A549 (cell line): ENCODE data around the gene PPP1R3C. TPM values are rescaled to one million over a fixed set of nuclear protein-coding genes. Genes with fewer than 3 reads are reported as not detected.

ENCODE experiments used
- ATAC-seq, 2 experiments: fragments of 200-7000 bp in 1 of 2; fragments of >200 bp in 1 of 2; cut with Nextera tagmentation in 1 of 2; cut with Tn5 transposase in 1 of 2; 3 replicates each; pipeline versions ENCODE4 v1.8.0 to v1.9.1; 2018 to 2020; ENCODE audit warnings: mild to moderate bottlenecking in 1 of 2, moderate library complexity in 1 of 2
- CTCF ChIA-PET: fragments of 300-600 bp; sonication (Branson Sonifier 250); formaldehyde crosslinking; extraction: SDS; loops from one replicate; lab custom pipeline; 2021; ENCODE audit warnings: antibody characterized with exemption, inconsistent platforms; lab: Yijun Ruan, JAX
- POLR2A ChIA-PET: fragments of 350-600 bp; formaldehyde crosslinking; extraction: SDS; loops from one replicate; lab custom pipeline; 2021; ENCODE audit warnings: antibody characterized with exemption, inconsistent platforms; lab: Yijun Ruan, JAX
- DNase-seq, 2 experiments: peaks; one replicate each; pipeline versions ENCODE4 v3.0.0 to v3.0.0-alpha.2; 2011 to 2016; ENCODE audit warnings: low read depth in 1 of 2, low spot score in 1 of 2
- FAIRE-seq: peaks from 2 replicates; lab custom pipeline; 2011; peaks lifted over from hg19 to GRCh38; lab: Jason Lieb, UNC
- H3K27ac ChIP-seq, 2 experiments: fragments of >200 bp; sonication (Bioruptor Twin); formaldehyde crosslinking; 3 replicates each; pipeline ENCODE4 v1.5.1; 2016 to 2017
- H3K4me1 ChIP-seq: fragments of >200 bp; sonication (Bioruptor Twin); formaldehyde crosslinking; 3 replicates; pipeline ENCODE4 v1.6.1; 2016
- H3K4me2 ChIP-seq: fragments of >200 bp; sonication (Bioruptor Twin); formaldehyde crosslinking; 3 replicates; pipeline ENCODE4 v1.6.1; 2016
- H3K4me3 ChIP-seq: fragments of >200 bp; sonication (Bioruptor Twin); formaldehyde crosslinking; 3 replicates; pipeline ENCODE4 v1.5.1; 2016
- H3K9me3 ChIP-seq: fragments of >200 bp; sonication (Bioruptor Twin); formaldehyde crosslinking; 3 replicates; pipeline ENCODE4 v1.6.1; 2016
- BHLHE40 ChIP-seq: IDR thresholded peaks from 2 replicates; pipeline ENCODE4 v1.6.1; 2012; ENCODE audit warnings: low read depth, low read length, inconsistent platforms
- CBX2 ChIP-seq: fragments of 200-600 bp; sonication (generic); IDR thresholded peaks from 2 replicates; pipeline ENCODE4 v1.6.1; 2016; ENCODE audit warnings: low read depth, mild to moderate bottlenecking, borderline replicate concordance
- CHD2 ChIP-seq: fragments of 150-350 bp; IDR thresholded peaks from 2 replicates; pipeline ENCODE4 v1.6.1; 2014; ENCODE audit warnings: low read length; ENCODE audit not compliant: partially characterized antibody
- CTCF ChIP-seq: fragments of >200 bp; sonication (Bioruptor Twin); formaldehyde crosslinking; IDR thresholded peaks from 3 replicates; pipeline ENCODE4 v1.5.1; 2016
- E2F6 ChIP-seq: IDR thresholded peaks from 2 replicates; pipeline ENCODE4 v1.6.1; 2012; ENCODE audit warnings: low read depth, borderline replicate concordance
- ELK1 ChIP-seq: fragments of 150-350 bp; IDR thresholded peaks from 2 replicates; pipeline ENCODE4 v1.6.1; 2014; ENCODE audit warnings: low read depth, mild to moderate bottlenecking, low read length
- ESRRA ChIP-seq: fragments of 150-350 bp; IDR thresholded peaks from 2 replicates; pipeline ENCODE4 v1.6.1; 2014; ENCODE audit warnings: mild to moderate bottlenecking, low read length, borderline replicate concordance
- FOSL2 ChIP-seq, 2 experiments: fragments of 450-650 bp in 1 of 2; fragments of >200 bp in 1 of 2; sonication (Bioruptor Twin) in 1 of 2; formaldehyde crosslinking; IDR thresholded peaks; 2 replicates each; pipeline versions ENCODE4 v1.5.0 to v1.6.1; 2016 to 2020; ENCODE audit warnings: mild to moderate bottlenecking in 1 of 2, moderate library complexity in 1 of 2
- FOXS1 ChIP-seq: fragments of 250-450 bp; sonication (Bioruptor Pico); IDR thresholded peaks from 2 replicates; pipeline ENCODE4 v1.5.0; 2020; ENCODE audit warnings: mild to moderate bottlenecking, moderate library complexity
- HES2 ChIP-seq: fragments of >200 bp; sonication (Bioruptor Twin); formaldehyde crosslinking; IDR thresholded peaks from 2 replicates; pipeline ENCODE4 v1.6.1; 2016
- HOXA7 ChIP-seq: fragments of 250-450 bp; sonication (Bioruptor Pico); IDR thresholded peaks from 2 replicates; pipeline ENCODE4 v1.5.0; 2020; ENCODE audit warnings: mild to moderate bottlenecking, moderate library complexity
- HOXB13 ChIP-seq: fragments of 250-450 bp; sonication (Bioruptor Pico); IDR thresholded peaks from 2 replicates; pipeline ENCODE4 v1.5.0; 2020; ENCODE audit warnings: low read depth, mild to moderate bottlenecking, moderate library complexity
- NFE2L2 ChIP-seq: fragments of 150-350 bp; conservative IDR thresholded peaks from 2 replicates; pipeline ENCODE4 v1.6.1; 2014; ENCODE audit warnings: low read length
- NR3C1 ChIP-seq: fragments of >200 bp; sonication (Bioruptor Twin); formaldehyde crosslinking; IDR thresholded peaks from 3 replicates; pipeline ENCODE4 v1.6.1; 2017
- RARB ChIP-seq: fragments of 250-450 bp; sonication (Bioruptor Pico); IDR thresholded peaks from 2 replicates; pipeline ENCODE4 v1.8.0; 2021; ENCODE audit warnings: mild to moderate bottlenecking, moderate library complexity
- REST ChIP-seq: fragments of 200-600 bp; sonication (generic); IDR thresholded peaks from 2 replicates; pipeline ENCODE4 v1.6.1; 2016; ENCODE audit warnings: antibody characterized with exemption, mild to moderate bottlenecking, moderate library complexity
- RFX5 ChIP-seq: fragments of 450-650 bp; IDR thresholded peaks from 2 replicates; pipeline ENCODE4 v1.7.1; 2014; ENCODE audit warnings: antibody characterized with exemption, mild to moderate bottlenecking, moderate library complexity
- RNF2 ChIP-seq: fragments of 200-600 bp; sonication (generic); IDR thresholded peaks from 2 replicates; pipeline ENCODE4 v1.6.1; 2016; ENCODE audit warnings: low read depth, mild to moderate bottlenecking, antibody characterized with exemption, moderate library complexity, borderline replicate concordance
- SREBF2 ChIP-seq: fragments of 450-650 bp; IDR thresholded peaks from 2 replicates; pipeline ENCODE4 v1.6.1; 2014; ENCODE audit warnings: mild to moderate bottlenecking, moderate library complexity
- USF2 ChIP-seq: fragments of 450-650 bp; IDR thresholded peaks from 2 replicates; pipeline ENCODE4 v1.6.1; 2014; ENCODE audit warnings: antibody characterized with exemption
- ZFP36 ChIP-seq: fragments of 450-650 bp; IDR thresholded peaks from 2 replicates; pipeline ENCODE4 v1.6.1; 2014; ENCODE audit warnings: borderline replicate concordance; ENCODE audit not compliant: partially characterized antibody
- ZSCAN20 ChIP-seq: fragments of 250-450 bp; sonication (Bioruptor Pico); IDR thresholded peaks from 2 replicates; pipeline ENCODE4 v1.8.0; 2022; ENCODE audit warnings: mild to moderate bottlenecking, moderate library complexity
- WGBS: methylation state at CpG from one replicate; pipeline ENCODE4 v1.1.6; 2017; ENCODE audit errors: missing lambda C conversion rate; 5-methylcytosine and 5-hydroxymethylcytosine counted together
- polyA plus RNA-seq, 4 experiments: library from polyadenylated mRNA; depleted of rRNA in 3 of 4; stranded (reverse); fragments of >200 nt; fragmentation: RNase III in 1 of 4; extraction: RNeasy Plus Mini Kit Qiagen cat#74134 plus additional on column Dnase treatment in 1 of 4; gene quantifications; 2 replicates in 3 of 4; 3 replicates in 1 of 4; pipeline ENCODE4 v1.2.3, GENCODE V29; 2011 to 2017

The PPP1R3C gene
- polyA plus RNA-seq, 2 of the 4 experiments (the other 2 are of a cell fraction), result 10.5 to 20.0 TPM

- POLR2A ChIA-PET, result no interaction called here
- FAIRE-seq (no peak), DNase-seq (no peak), ATAC-seq (no peak)
- Histone ChIP-seq H3K27ac (no peak overlapping the region), H3K9me3 (no peaks in the 10 kb centered on the region), H3K4me3 (no peak overlapping the region), H3K4me1 (peaks cover 13% of the 10 kb centered on the region), H3K4me2 (no peak overlapping the region)
- CTCF ChIA-PET, result interaction anchor here (0.5 to 3.0 kb wide), 3 partner anchors 13 to 287 kb away, joined by 3 to 13 read pairs (median 7); no protein-coding TSS in a partner anchor
- TF ChIP-seq BHLHE40 (no peak), SREBF2 (no peak), CTCF (no peak), HOXB13 (CRISPR knock-in tag) (no peak), CHD2 (no peak), USF2 (no peak)
- 85% methylated on average over 12 of the region's 12 CpGs for WGBS
Observed at GRCh38 chr10:91681361-91682276, 48.7 kb upstream of the PPP1R3C start.

GRCh38 chr10:91680487-91680886 is 47.6 kb upstream of the PPP1R3C start:
- Histone ChIP-seq H3K4me2 (no peak overlapping the region), H3K9me3 (no peaks in the 10 kb centered on the region), H3K27ac (no peak overlapping the region), H3K4me3 (no peak overlapping the region)
- no peak for FAIRE-seq
- no peak for ATAC-seq
- POLR2A ChIA-PET, result no interaction called here
- TF ChIP-seq FOSL2 (IDR thresholded peaks at IDR 0.05) (no peak), FOSL2 (CRISPR knock-in tag; IDR thresholded peaks at IDR 0.05) (no peak), FOXS1 (no peak), NFE2L2 (no peak), ZFP36 (no peak), RFX5 (no peak), E2F6 (no peak), CBX2 (no peak)
- TF ChIP-seq, all 56 proteins: peak for 0
- H3K4me1 ChIP-seq, result peaks cover 13% of the 10 kb centered on the region
- WGBS, result 89% methylated on average over 3 of the region's 3 CpGs
- DNase-seq, result no peak
- CTCF ChIA-PET, result interaction anchor here (0.9 to 3.0 kb wide), 4 partner anchors 14 to 64 kb away, joined by 3 to 13 read pairs (median 6); partner anchors contain the start of gene PPP1R3C

GRCh38 chr10:91679296-91679695 is 46.4 kb upstream of the PPP1R3C start:
- Histone ChIP-seq H3K4me2 (no peak overlapping the region), H3K4me1 (peaks cover 10% of the 10 kb centered on the region), H3K4me3 (no peak overlapping the region), H3K9me3 (no peaks in the 10 kb centered on the region), H3K27ac (no peak overlapping the region)
- no peak for DNase-seq
- CTCF ChIA-PET, result interaction anchor here (0.9 to 1.3 kb wide), 2 partner anchors 44 to 47 kb away, joined by 3 to 5 read pairs; partner anchors contain the start of gene PPP1R3C
- 91% methylated on average over 3 of the region's 3 CpGs for WGBS
- TF ChIP-seq RARB, result no peak
- no peak for TF ChIP-seq CBX2
- TF ChIP-seq ZFP36, result no peak
- TF ChIP-seq RNF2, result no peak
- no peak for TF ChIP-seq NR3C1
- TF ChIP-seq CHD2, result no peak
- TF ChIP-seq RFX5, result no peak
- no peak for TF ChIP-seq ESRRA
- no peak for TF ChIP-seq HES2
- no peak for TF ChIP-seq ZSCAN20 (CRISPR knock-in tag)
- TF ChIP-seq ELK1, result no peak
- no peak for TF ChIP-seq HOXA7 (CRISPR knock-in tag)
- no peak for TF ChIP-seq REST
- ATAC-seq, result no peak
- POLR2A ChIA-PET, result no interaction called here
- no peak for FAIRE-seq
